OCI-LY1 (cell line): Measurements from ENCODE around the gene SLC26A2.

Experiments used
- H2AFZ ChIP-seq: fragments of 200-600 bp; sonication (generic), shearing (Covaris generic); 2 replicates; pipeline ENCODE4 v1.6.0; 2014; ENCODE audit warnings: antibody characterized with exemption, mild to moderate bottlenecking, low read length
- H3F3A ChIP-seq: fragments of 200-600 bp; sonication (generic), shearing (Covaris generic); 2 replicates; pipeline ENCODE4 v1.6.0; 2014; ENCODE audit warnings: mild to moderate bottlenecking, antibody characterized with exemption, low read length, moderate library complexity; ENCODE audit not compliant: insufficient read depth
- H3K27ac ChIP-seq: fragments of 200-600 bp; sonication (generic); 2 replicates; pipeline ENCODE4 v1.5.1; 2014; ENCODE audit warnings: low read length, mixed run types, mild to moderate bottlenecking, low read depth; ENCODE audit not compliant: poor library complexity, severe bottlenecking
- H3K27me3 ChIP-seq: fragments of 200-600 bp; sonication (generic); 2 replicates; pipeline ENCODE4 v1.6.0; 2014; ENCODE audit warnings: antibody characterized with exemption, mild to moderate bottlenecking, low read length, moderate library complexity; ENCODE audit not compliant: insufficient read depth
- H3K36me3 ChIP-seq: fragments of 200-600 bp; sonication (generic); 2 replicates; pipeline ENCODE4 v1.6.1; 2014; ENCODE audit warnings: mild to moderate bottlenecking, antibody characterized with exemption, low read length, moderate library complexity, mixed read lengths; ENCODE audit not compliant: insufficient read depth
- H3K4me1 ChIP-seq: fragments of 200-600 bp; sonication (generic); 2 replicates; pipeline ENCODE4 v1.5.1; 2014; ENCODE audit warnings: mild to moderate bottlenecking, low read length, moderate library complexity; ENCODE audit not compliant: insufficient read depth, severe bottlenecking
- H3K4me2 ChIP-seq: fragments of 200-600 bp; sonication (generic), shearing (Covaris generic); 2 replicates; pipeline ENCODE4 v1.6.1; 2014; ENCODE audit warnings: low read length
- H3K4me3 ChIP-seq: fragments of 200-600 bp; sonication (generic); 2 replicates; pipeline ENCODE4 v1.5.1; 2014; ENCODE audit warnings: low read length, low read depth, mild to moderate bottlenecking, mixed read lengths; ENCODE audit not compliant: poor library complexity, severe bottlenecking
- H3K79me2 ChIP-seq: fragments of 200-600 bp; shearing (Covaris generic); 2 replicates; pipeline ENCODE4 v1.6.1; 2016; ENCODE audit warnings: mixed run types, low read length, mixed read lengths; ENCODE audit not compliant: insufficient read depth
- H3K9ac ChIP-seq: fragments of 200-600 bp; sonication (generic), shearing (Covaris generic); 2 replicates; pipeline ENCODE4 v1.6.1; 2014; ENCODE audit warnings: mild to moderate bottlenecking, low read length, mixed read lengths
- H3K9me2 ChIP-seq: fragments of 200-600 bp; sonication (generic), shearing (Covaris generic); 2 replicates; pipeline ENCODE4 v1.6.1; 2014; ENCODE audit warnings: low read depth, mild to moderate bottlenecking, low read length, mixed read lengths
- H3K9me3 ChIP-seq: fragments of 200-600 bp; shearing (Covaris generic); 2 replicates; pipeline ENCODE4 v1.6.1; 2014; ENCODE audit warnings: low read length, mixed read lengths
- H4K20me1 ChIP-seq: fragments of 200-600 bp; sonication (generic), shearing (Covaris generic); 2 replicates; pipeline ENCODE4 v1.6.0; 2016; ENCODE audit warnings: mild to moderate bottlenecking, low read length; ENCODE audit not compliant: insufficient read depth
- CTCF ChIP-seq: fragments of 200-600 bp; sonication (generic), shearing (Covaris generic); IDR thresholded peaks from 2 replicates; pipeline ENCODE4 v1.5.1; 2017; ENCODE audit warnings: mild to moderate bottlenecking, antibody characterized with exemption, low read length, moderate library complexity, mixed read lengths
- EZH2 ChIP-seq: fragments of 200-600 bp; sonication (generic), shearing (Covaris generic); IDR thresholded peaks from 2 replicates; pipeline ENCODE4 v1.8.0; 2017; ENCODE audit warnings: borderline replicate concordance, mixed run types, mild to moderate bottlenecking, antibody characterized with exemption, low read length, moderate library complexity, mixed read lengths

SLC26A2 gene

GRCh38 chr5:150034662-150035061, 74.1 kb downstream of the SLC26A2 start:
- H3K4me3 ChIP-seq, result no peak overlapping the region
- H3K9me3 ChIP-seq, result no peaks in the 10 kb centered on the region
- TF ChIP-seq CTCF (no peak), EZH2 (no peak)
- H3F3A ChIP-seq, result no peaks in the 10 kb centered on the region
- no peak overlapping the region for H3K9ac ChIP-seq
- no peaks in the 10 kb centered on the region for H4K20me1 ChIP-seq
- H2AFZ ChIP-seq, result no peak overlapping the region
- no peaks in the 10 kb centered on the region for H3K79me2 ChIP-seq
- H3K9me2 ChIP-seq, result no peaks in the 10 kb centered on the region
- peaks cover 96% of the 10 kb centered on the region for H3K36me3 ChIP-seq
- H3K27ac ChIP-seq, result no peak overlapping the region
- H3K27me3 ChIP-seq, result no peaks in the 10 kb centered on the region
- no peaks in the 10 kb centered on the region for H3K4me1 ChIP-seq
- no peak overlapping the region for H3K4me2 ChIP-seq

GRCh38 chr5:150035139-150035895, 74.8 kb downstream of the SLC26A2 start:
- H3F3A ChIP-seq, result no peaks in the 10 kb centered on the region
- no peaks in the 10 kb centered on the region for H3K4me1 ChIP-seq
- H3K4me3 ChIP-seq, result no peak overlapping the region
- H3K9ac ChIP-seq, result no peak overlapping the region
- H3K9me2 ChIP-seq, result no peaks in the 10 kb centered on the region
- H3K27me3 ChIP-seq, result no peaks in the 10 kb centered on the region
- no peaks in the 10 kb centered on the region for H3K79me2 ChIP-seq
- no peak overlapping the region for H2AFZ ChIP-seq
- H3K4me2 ChIP-seq, result no peak overlapping the region
- no peaks in the 10 kb centered on the region for H4K20me1 ChIP-seq
- peaks cover 97% of the 10 kb centered on the region for H3K36me3 ChIP-seq
- H3K9me3 ChIP-seq, result no peaks in the 10 kb centered on the region
- no peak overlapping the region for H3K27ac ChIP-seq
- no peak for TF ChIP-seq EZH2
- TF ChIP-seq CTCF, result no peak

GRCh38 chr5:150036513-150036912, 76.0 kb downstream of the SLC26A2 start:
- no peaks in the 10 kb centered on the region for H3F3A ChIP-seq
- no peak for TF ChIP-seq CTCF
- TF ChIP-seq EZH2, result no peak
- H3K27ac ChIP-seq, result no peak overlapping the region
- no peak overlapping the region for H2AFZ ChIP-seq
- no peaks in the 10 kb centered on the region for H4K20me1 ChIP-seq
- H3K4me1 ChIP-seq, result no peaks in the 10 kb centered on the region
- H3K4me3 ChIP-seq, result no peak overlapping the region
- H3K79me2 ChIP-seq, result no peaks in the 10 kb centered on the region
- no peaks in the 10 kb centered on the region for H3K9me2 ChIP-seq
- H3K4me2 ChIP-seq, result no peak overlapping the region
- no peaks in the 10 kb centered on the region for H3K27me3 ChIP-seq
- H3K9ac ChIP-seq, result no peak overlapping the region
- H3K9me3 ChIP-seq, result no peaks in the 10 kb centered on the region
- H3K36me3 ChIP-seq, result peaks cover 97% of the 10 kb centered on the region
